ENCODE data around the gene PSMB2.
"Not testable (repeated sequence)": the region's sequence is repeated elsewhere in the genome, so short reads cannot be mapped to it uniquely, and the experiment has no call there.

Gene PSMB2

GRCh38 chr1:35597870-35598269 lies 43.5 kb downstream of the PSMB2 start:
- Histone ChIP-seq H3K36me3 (replicated peaks) (peaks cover 39% of the 10 kb centered on the region), H3K9me3 (no peaks in the 10 kb centered on the region), H3K27me3 (ENCODE audit: low read depth) (no peaks in the 10 kb centered on the region), H3K4me1 (no peaks in the 10 kb centered on the region), H3K4me3 (no peak overlapping the region)
- DNase-seq (ENCODE audit: low spot score in 2 of 2) = no peak
- in situ Hi-C loops (cut with MboI; ENCODE audit: low sequenced_read_pairs) = no loop called here

DNA sequence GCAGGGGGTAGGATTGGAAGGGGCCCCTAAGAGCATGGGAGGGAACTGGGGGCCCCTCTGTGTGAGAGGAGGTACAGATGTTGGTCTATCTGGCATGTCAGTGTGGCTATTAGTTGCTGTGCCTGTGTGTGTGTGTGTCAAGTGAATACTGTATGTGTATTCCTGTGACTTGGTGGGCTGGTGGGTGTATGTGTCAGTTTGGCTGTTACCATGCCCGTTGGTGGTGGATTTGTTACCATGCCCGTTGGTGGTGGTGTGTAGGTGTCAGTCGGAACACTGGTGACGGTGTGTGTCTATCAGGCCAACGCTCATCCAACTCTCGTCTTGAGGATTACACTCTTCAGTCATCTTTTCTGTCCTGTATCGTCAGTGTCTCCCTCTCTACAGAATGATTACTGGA lies 45.6 kb downstream of the PSMB2 start:
- in situ Hi-C loops (cut with MboI; ENCODE audit: low sequenced_read_pairs) = no loop called here
- H3K9me3 ChIP-seq = no peaks in the 10 kb centered on the region
- no peaks in the 10 kb centered on the region for H3K27me3 ChIP-seq (ENCODE audit: low read depth)
- DNase-seq (ENCODE audit: low spot score in 2 of 2) = no peak
- no peak overlapping the region for H3K4me3 ChIP-seq
- peaks cover 21% of the 10 kb centered on the region; the same call in 1 of the 2 replicates for H3K36me3 ChIP-seq (replicated peaks)
- H3K4me1 ChIP-seq = no peaks in the 10 kb centered on the region

DNA sequence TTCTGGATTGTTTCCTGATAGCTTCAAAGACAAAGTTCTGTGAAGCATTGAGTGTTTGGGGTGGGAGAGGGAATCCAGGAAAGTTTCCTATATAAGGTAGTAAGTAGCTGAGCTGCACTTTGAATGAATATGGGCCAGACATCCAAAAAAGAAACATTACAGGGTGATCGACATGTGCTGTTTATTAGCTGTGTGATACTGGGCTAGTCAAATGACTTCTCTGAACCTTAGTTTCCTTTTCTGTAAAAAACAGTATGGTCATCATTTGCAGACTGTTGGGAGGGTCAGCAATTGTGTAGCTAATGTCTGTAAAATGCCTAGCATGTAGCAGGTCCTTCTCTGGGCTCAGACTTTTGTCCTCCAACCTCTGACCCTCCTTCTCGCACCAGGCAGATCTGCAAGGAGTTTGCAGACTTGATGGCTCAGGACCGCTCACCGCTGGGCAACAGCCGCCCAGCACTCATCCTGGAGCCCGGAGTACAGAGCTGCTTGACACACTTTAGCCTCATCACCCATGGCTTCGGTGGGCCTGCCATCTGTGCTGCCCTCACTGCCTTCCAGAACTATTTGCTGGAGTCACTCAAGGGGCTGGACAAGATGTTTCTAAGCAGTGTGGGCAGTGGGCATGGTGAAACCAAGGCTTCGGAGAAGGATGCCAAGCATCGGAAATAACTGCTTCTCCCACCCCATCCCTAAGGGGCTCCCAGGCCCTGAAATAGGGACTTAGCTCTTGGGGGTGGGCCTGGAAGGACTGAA lies 47.1 kb downstream of the PSMB2 start:
- H3K36me3 ChIP-seq (replicated peaks) = peaks cover 14% of the 10 kb centered on the region; the same call in 1 of the 2 replicates
- H3K4me3 ChIP-seq = no peak overlapping the region
- in situ Hi-C loops (cut with MboI; ENCODE audit: low sequenced_read_pairs) = no loop called here
- H3K27me3 ChIP-seq (ENCODE audit: low read depth) = no peaks in the 10 kb centered on the region
- no peaks in the 10 kb centered on the region for H3K4me1 ChIP-seq
- DNase-seq (ENCODE audit: low spot score in 2 of 2) = no peak
- no peaks in the 10 kb centered on the region for H3K9me3 ChIP-seq

DNA sequence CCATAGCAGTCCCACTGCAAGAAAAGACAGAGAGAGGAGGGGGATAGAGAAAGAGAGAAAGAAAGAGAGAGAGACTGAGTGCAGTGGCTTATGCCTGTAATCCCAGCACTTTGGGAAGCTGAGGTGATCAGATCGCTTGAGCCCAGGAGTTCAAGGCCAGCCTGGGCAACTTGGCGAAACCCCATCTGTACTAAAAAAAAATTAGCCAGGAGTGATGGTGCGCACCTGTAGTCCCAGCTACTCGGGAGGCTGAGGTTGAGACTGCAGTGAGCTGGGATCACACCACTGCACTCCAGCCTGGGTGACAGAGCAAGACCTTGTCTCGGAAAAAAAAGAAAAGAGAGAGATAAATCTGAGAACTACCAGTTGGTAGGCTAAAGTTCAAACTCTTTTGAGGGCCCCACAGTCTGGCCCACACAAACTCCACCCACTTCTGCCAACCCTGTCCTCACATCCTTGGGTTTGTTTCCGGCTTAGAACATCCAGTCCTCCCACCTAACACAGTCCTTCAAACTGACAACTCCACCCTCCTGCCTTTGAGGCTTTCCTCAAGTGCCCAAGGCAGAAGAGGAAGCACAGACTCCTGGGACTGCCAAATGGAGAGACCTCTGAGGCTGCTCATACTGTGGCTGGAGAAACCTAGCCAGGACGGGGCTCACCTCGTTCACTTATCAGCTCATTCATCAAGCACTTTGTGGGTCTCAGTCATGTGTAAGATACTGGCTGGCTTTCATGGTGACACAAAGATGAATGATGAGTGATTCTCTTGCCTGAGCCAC lies 48.1 kb downstream of the PSMB2 start:
- H3K27me3 ChIP-seq (ENCODE audit: low read depth) = no peaks in the 10 kb centered on the region
- peaks cover 13% of the 10 kb centered on the region; the same call in 1 of the 2 replicates for H3K36me3 ChIP-seq (replicated peaks)
- H3K4me3 ChIP-seq = no peak overlapping the region
- in situ Hi-C loops (cut with MboI; ENCODE audit: low sequenced_read_pairs) = no loop called here
- H3K4me1 ChIP-seq = no peaks in the 10 kb centered on the region
- DNase-seq (ENCODE audit: low spot score in 2 of 2) = no peak
- no peaks in the 10 kb centered on the region for H3K9me3 ChIP-seq

GRCh38 chr1:35591211-35591610 lies 50.1 kb downstream of the PSMB2 start:
- no peak overlapping the region for H3K4me3 ChIP-seq
- no peak for DNase-seq (ENCODE audit: low spot score in 2 of 2)
- peaks cover 10% of the 10 kb centered on the region; the same call in 1 of the 2 replicates for H3K36me3 ChIP-seq (replicated peaks)
- no peaks in the 10 kb centered on the region for H3K4me1 ChIP-seq
- in situ Hi-C loops (cut with MboI; ENCODE audit: low sequenced_read_pairs) = no loop called here
- H3K27me3 ChIP-seq (ENCODE audit: low read depth) = no peaks in the 10 kb centered on the region
- H3K9me3 ChIP-seq = no peaks in the 10 kb centered on the region

DNA sequence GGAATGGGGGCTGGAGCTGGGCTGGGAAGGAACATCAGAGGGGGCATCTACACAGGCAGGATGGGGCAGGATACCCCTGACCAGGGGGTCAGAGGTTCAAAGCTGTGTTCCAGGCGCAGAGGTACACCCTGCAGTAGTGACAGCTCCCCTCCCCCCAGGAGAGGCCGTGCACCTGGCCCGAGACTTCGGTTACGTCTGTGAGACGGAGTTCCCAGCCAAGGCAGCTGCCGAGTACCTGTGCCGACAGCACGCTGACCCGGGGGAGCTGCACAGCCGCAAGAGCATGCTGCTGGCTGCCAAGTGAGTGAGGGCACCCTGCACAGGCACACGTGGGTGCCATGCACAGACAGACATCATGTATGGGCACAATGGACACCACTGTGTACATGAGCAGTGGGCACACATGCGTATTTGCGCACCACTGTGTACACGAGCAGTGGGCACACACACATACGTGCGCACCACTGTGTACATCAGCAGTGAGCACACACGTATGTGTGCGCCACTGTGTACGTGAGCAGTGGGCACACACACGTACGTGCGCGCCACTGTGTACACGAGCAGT lies 50.8 kb downstream of the PSMB2 start:
- H3K4me3 ChIP-seq = no peak overlapping the region
- in situ Hi-C loops (cut with MboI; ENCODE audit: low sequenced_read_pairs) = no loop called here
- DNase-seq (ENCODE audit: low spot score in 2 of 2) = no peak
- no peaks in the 10 kb centered on the region for H3K4me1 ChIP-seq
- no peaks in the 10 kb centered on the region for H3K27me3 ChIP-seq (ENCODE audit: low read depth)
- no peaks in the 10 kb centered on the region for H3K9me3 ChIP-seq
- H3K36me3 ChIP-seq (replicated peaks) = peaks cover 4% of the 10 kb centered on the region; the same call in 1 of the 2 replicates

DNA sequence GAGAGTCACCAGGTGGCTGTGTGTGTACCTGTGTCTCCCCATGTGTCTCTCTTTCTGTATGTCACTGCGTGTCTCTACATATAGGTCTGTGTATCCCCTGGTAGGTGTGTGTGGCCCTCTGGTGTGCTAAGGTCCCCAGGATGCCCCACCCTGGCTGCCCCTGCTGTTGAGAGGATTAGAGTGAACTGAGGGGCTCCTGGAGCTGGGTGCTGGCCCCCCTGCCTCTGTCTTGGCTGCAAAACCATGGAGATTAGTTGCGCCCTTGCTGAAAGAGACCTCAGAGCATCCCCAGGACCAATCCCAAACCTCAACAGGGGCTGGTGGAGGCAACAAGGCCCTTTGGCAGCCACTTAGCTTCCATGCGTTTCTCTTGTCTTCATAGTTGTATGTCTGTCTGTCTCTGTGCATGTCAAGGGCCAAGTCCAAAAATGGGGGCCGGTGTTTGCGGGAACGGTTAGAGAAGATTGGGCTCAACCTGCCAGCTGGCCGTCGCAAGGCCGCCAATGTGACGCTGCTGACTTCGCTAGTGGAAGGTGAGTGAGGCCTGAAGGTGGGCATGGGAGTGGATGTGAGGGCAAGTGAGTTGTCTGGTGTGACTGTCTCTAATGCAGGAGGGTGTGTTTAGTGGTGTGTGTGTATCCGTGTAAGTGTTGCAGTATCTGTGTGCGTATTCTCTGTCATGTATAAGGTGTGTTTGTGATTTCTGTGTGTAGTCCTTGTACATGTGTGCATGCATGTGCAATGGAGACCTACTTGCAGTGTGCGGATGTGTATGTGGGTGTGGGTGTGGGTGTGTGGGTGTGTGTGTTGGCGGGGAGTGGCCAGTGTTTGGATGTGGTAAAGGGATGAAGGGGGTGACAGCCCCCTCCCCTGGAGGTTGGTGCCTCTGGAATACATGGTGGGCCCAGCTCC lies 51.6 kb downstream of the PSMB2 start:
- in situ Hi-C loops (cut with MboI; ENCODE audit: low sequenced_read_pairs) = no loop called here
- no peak for DNase-seq (ENCODE audit: low spot score in 2 of 2)

GRCh38 chr1:35588197-35588910 lies 53.0 kb downstream of the PSMB2 start:
- Histone ChIP-seq H3K27me3 (ENCODE audit: low read depth) (no peaks in the 10 kb centered on the region), H3K4me3 (no peak overlapping the region), H3K9me3 (no peaks in the 10 kb centered on the region), H3K36me3 (replicated peaks) (no peaks in the 10 kb centered on the region), H3K4me1 (no peaks in the 10 kb centered on the region)
- in situ Hi-C loops (cut with MboI; ENCODE audit: low sequenced_read_pairs) = no loop called here
- DNase-seq (ENCODE audit: low spot score in 2 of 2) = no peak

More for the DNA sequence above, 51.6 kb downstream of the PSMB2 start:
- Histone ChIP-seq H3K36me3 (replicated peaks) (0 out of 2 replicates have a peak, but pooled peaks cover under 1% of the 10 kb centered on the region), H3K27me3 (ENCODE audit: low read depth) (no peaks in the 10 kb centered on the region), H3K9me3 (no peaks in the 10 kb centered on the region), H3K4me1 (no peaks in the 10 kb centered on the region), H3K4me3 (no peak overlapping the region)

DNA sequence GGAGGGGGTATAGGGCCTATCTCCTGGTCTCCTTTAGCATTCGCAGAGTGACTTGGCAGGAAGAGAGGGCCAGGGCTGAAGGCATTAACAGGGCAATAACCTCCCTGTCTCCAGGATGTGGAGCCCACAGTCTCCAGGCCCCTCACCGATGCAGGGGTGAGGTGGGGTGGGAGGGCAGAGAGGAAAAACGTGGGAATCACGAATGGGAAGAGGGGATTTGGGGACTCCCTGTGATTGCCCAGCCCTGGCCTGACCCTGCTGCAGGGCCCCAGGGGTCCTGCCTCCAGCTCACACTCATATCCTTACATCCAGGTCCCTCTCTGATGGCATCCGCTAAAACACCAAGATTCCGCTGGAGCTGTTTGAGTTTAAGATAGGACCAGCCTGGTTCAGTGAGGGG lies 53.6 kb downstream of the PSMB2 start:
- in situ Hi-C loops (cut with MboI; ENCODE audit: low sequenced_read_pairs) = no loop called here
- H3K4me3 ChIP-seq = no peak overlapping the region
- no peaks in the 10 kb centered on the region for H3K4me1 ChIP-seq
- H3K9me3 ChIP-seq = no peaks in the 10 kb centered on the region
- DNase-seq (ENCODE audit: low spot score in 2 of 2) = no peak
- H3K27me3 ChIP-seq (ENCODE audit: low read depth) = no peaks in the 10 kb centered on the region
- no peaks in the 10 kb centered on the region for H3K36me3 ChIP-seq (replicated peaks)

- Histone ChIP-seq H3K36me3 (replicated peaks) (no peaks in the 10 kb centered on the region), H3K9me3 (no peaks in the 10 kb centered on the region), H3K4me1 (no peaks in the 10 kb centered on the region), H3K27me3 (ENCODE audit: low read depth) (no peaks in the 10 kb centered on the region), H3K4me3 (no peak overlapping the region)
- in situ Hi-C loops (cut with MboI; ENCODE audit: low sequenced_read_pairs) = no loop called here
- DNase-seq (ENCODE audit: low spot score in 2 of 2) = no peak
Observed at GRCh38 chr1:35586808-35587207, 54.5 kb downstream of the PSMB2 start.

DNA sequence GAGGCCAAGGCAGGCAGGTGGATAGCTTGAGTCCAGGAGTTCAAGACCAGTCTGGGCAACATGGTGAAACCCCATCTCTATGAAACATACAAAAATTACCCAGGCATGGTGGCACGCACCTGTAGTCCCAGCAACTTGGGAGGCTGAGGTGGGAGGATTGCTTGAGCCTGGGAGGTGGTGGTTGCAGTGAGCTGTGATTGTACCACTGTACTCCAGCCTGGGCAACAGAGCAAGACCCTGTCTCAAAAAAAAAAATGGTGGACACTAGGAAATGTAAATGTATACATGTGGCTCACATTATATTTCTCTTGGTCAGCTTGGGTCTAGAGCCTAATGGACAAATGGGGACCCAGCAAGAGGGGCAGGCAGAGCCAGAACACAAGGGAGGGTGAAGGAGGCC lies 55.5 kb downstream of the PSMB2 start:
- H3K36me3 ChIP-seq (replicated peaks); H3K4me1 ChIP-seq; H3K9me3 ChIP-seq; H3K27me3 ChIP-seq (ENCODE audit: low read depth); in situ Hi-C loops (cut with MboI; ENCODE audit: low sequenced_read_pairs); DNase-seq (ENCODE audit: low spot score in 2 of 2); H3K4me3 ChIP-seq: not testable (repeated sequence)

GRCh38 chr1:35585281-35585680 lies 56.0 kb downstream of the PSMB2 start:
- Histone ChIP-seq H3K27me3 (ENCODE audit: low read depth) (no peaks in the 10 kb centered on the region), H3K4me1 (no peaks in the 10 kb centered on the region), H3K36me3 (replicated peaks) (no peaks in the 10 kb centered on the region), H3K4me3 (no peak overlapping the region), H3K9me3 (no peaks in the 10 kb centered on the region)
- no peak for DNase-seq (ENCODE audit: low spot score in 2 of 2)
- in situ Hi-C loops (cut with MboI; ENCODE audit: low sequenced_read_pairs) = no loop called here

- H3K4me3 ChIP-seq; in situ Hi-C loops (cut with MboI; ENCODE audit: low sequenced_read_pairs); DNase-seq (ENCODE audit: low spot score in 2 of 2); H3K9me3 ChIP-seq; H3K4me1 ChIP-seq; H3K27me3 ChIP-seq (ENCODE audit: low read depth); H3K36me3 ChIP-seq (replicated peaks): not testable (repeated sequence)
Observed at GRCh38 chr1:35581621-35582020, 59.7 kb downstream of the PSMB2 start.
